Measurements from ENCODE around the gene LDB2. TPM values are rescaled to one million over a fixed set of nuclear protein-coding genes. Genes with fewer than 3 reads are reported as not detected.
A peak's percentile ranks its signal among the peaks of the same experiment; 100 is the strongest.

The LDB2 gene
- total RNA-seq, 1 donor from 2014 or later, result 4.9 TPM

- Histone ChIP-seq H3K4me3 (ENCODE audit: insufficient read depth, low read depth, low read length) (no peak overlapping the region), H4K20me1 (ENCODE audit: insufficient read depth, low read length) (no peaks in the 10 kb centered on the region), H3K36me3 (ENCODE audit: insufficient read depth, low read length) (no peaks in the 10 kb centered on the region), H2AFZ (ENCODE audit: low read depth, low read length) (no peak overlapping the region), H3K4me1 (ENCODE audit: insufficient read depth, low read length) (peaks cover 11% of the 10 kb centered on the region), H3K27ac (ENCODE audit: low read depth, low read length) (no peak overlapping the region), H3K27me3 (ENCODE audit: insufficient read depth, low read length) (no peaks in the 10 kb centered on the region), H3K4me2 (ENCODE audit: low read length) (no peak overlapping the region), H3K9me3 (ENCODE audit: insufficient read depth, low read depth, low read length) (no peaks in the 10 kb centered on the region), H3K9ac (ENCODE audit: low read length) (no peak overlapping the region), H3K79me2 (ENCODE audit: insufficient read depth, low read length) (peaks cover 5% of the 10 kb centered on the region)
- FAIRE-seq (no peak), DNase-seq (ENCODE audit: low read depth) (no peak)
- Mint-ChIP-seq H3K36me3 (ENCODE audit: low read depth, unreplicated experiment) (no peaks in the 10 kb centered on the region), H3K27me3 (ENCODE audit: low read depth, unreplicated experiment) (no peaks in the 10 kb centered on the region), H3K27ac (ENCODE audit: unreplicated experiment) (no peak overlapping the region), H3K9me3 (ENCODE audit: unreplicated experiment) (no peaks in the 10 kb centered on the region), H3K4me1 (ENCODE audit: low read depth, unreplicated experiment) (peaks cover 16% of the 10 kb centered on the region), H3K4me3 (ENCODE audit: unreplicated experiment) (no peak overlapping the region)
- TF ChIP-seq CTCF (IDR thresholded peaks at IDR 0.05; ENCODE audit: insufficient read depth, low read depth, low read length) (no peak), EZH2 (IDR thresholded peaks at IDR 0.05; ENCODE audit: insufficient read depth, low read length) (no peak)
Observed at GRCh38 chr4:16889945-16890344, 8.5 kb downstream of the LDB2 start.

GRCh38 chr4:16887887-16888286, 10.6 kb downstream of the LDB2 start:
- no peaks in the 10 kb centered on the region for H4K20me1 ChIP-seq (ENCODE audit: insufficient read depth, low read length)
- TF ChIP-seq CTCF (IDR thresholded peaks at IDR 0.05; ENCODE audit: insufficient read depth, low read depth, low read length) (no peak), EZH2 (IDR thresholded peaks at IDR 0.05; ENCODE audit: insufficient read depth, low read length) (no peak)
- H3K9ac ChIP-seq (ENCODE audit: low read length), result no peak overlapping the region
- DNase-seq (ENCODE audit: low read depth), result no peak
- no peak overlapping the region for H3K4me3 Mint-ChIP-seq (ENCODE audit: unreplicated experiment)
- no peak overlapping the region for H3K27ac Mint-ChIP-seq (ENCODE audit: unreplicated experiment)
- no peaks in the 10 kb centered on the region for H3K36me3 Mint-ChIP-seq (ENCODE audit: low read depth, unreplicated experiment)
- H3K79me2 ChIP-seq (ENCODE audit: insufficient read depth, low read length), result no peaks in the 10 kb centered on the region
- no peaks in the 10 kb centered on the region for H3K27me3 ChIP-seq (ENCODE audit: insufficient read depth, low read length)
- H3K27ac ChIP-seq (ENCODE audit: low read depth, low read length), result no peak overlapping the region
- H3K27me3 Mint-ChIP-seq (ENCODE audit: low read depth, unreplicated experiment), result no peaks in the 10 kb centered on the region
- no peak overlapping the region for H2AFZ ChIP-seq (ENCODE audit: low read depth, low read length)
- H3K4me3 ChIP-seq (ENCODE audit: insufficient read depth, low read depth, low read length), result no peak overlapping the region
- H3K36me3 ChIP-seq (ENCODE audit: insufficient read depth, low read length), result no peaks in the 10 kb centered on the region
- H3K4me2 ChIP-seq (ENCODE audit: low read length), result no peak overlapping the region
- no peak for FAIRE-seq
- peaks cover 12% of the 10 kb centered on the region for H3K4me1 Mint-ChIP-seq (ENCODE audit: low read depth, unreplicated experiment)
- H3K9me3 Mint-ChIP-seq (ENCODE audit: unreplicated experiment), result no peaks in the 10 kb centered on the region
- H3K9me3 ChIP-seq (ENCODE audit: insufficient read depth, low read depth, low read length), result no peaks in the 10 kb centered on the region
- no peaks in the 10 kb centered on the region for H3K4me1 ChIP-seq (ENCODE audit: insufficient read depth, low read length)

- H3K4me2 ChIP-seq (ENCODE audit: low read length), result no peak overlapping the region
- Mint-ChIP-seq H3K4me1 (ENCODE audit: low read depth, unreplicated experiment) (peaks cover 11% of the 10 kb centered on the region), H3K27me3 (ENCODE audit: low read depth, unreplicated experiment) (no peaks in the 10 kb centered on the region), H3K9me3 (ENCODE audit: unreplicated experiment) (peaks cover 7% of the 10 kb centered on the region), H3K4me3 (ENCODE audit: unreplicated experiment) (no peak overlapping the region), H3K36me3 (ENCODE audit: low read depth, unreplicated experiment) (peaks cover 9% of the 10 kb centered on the region), H3K27ac (ENCODE audit: unreplicated experiment) (no peak overlapping the region)
- no peaks in the 10 kb centered on the region for H3K36me3 ChIP-seq (ENCODE audit: insufficient read depth, low read length)
- H3K27me3 ChIP-seq (ENCODE audit: insufficient read depth, low read length), result no peaks in the 10 kb centered on the region
- DNase-seq (ENCODE audit: low read depth) (no peak), FAIRE-seq (no peak)
- no peak overlapping the region for H2AFZ ChIP-seq (ENCODE audit: low read depth, low read length)
- TF ChIP-seq EZH2 (IDR thresholded peaks at IDR 0.05; ENCODE audit: insufficient read depth, low read length), result no peak
- peak; percentile 10 for TF ChIP-seq CTCF (IDR thresholded peaks at IDR 0.05; ENCODE audit: insufficient read depth, low read depth, low read length)
- no peaks in the 10 kb centered on the region for H4K20me1 ChIP-seq (ENCODE audit: insufficient read depth, low read length)
- H3K9me3 ChIP-seq (ENCODE audit: insufficient read depth, low read depth, low read length), result no peaks in the 10 kb centered on the region
- H3K79me2 ChIP-seq (ENCODE audit: insufficient read depth, low read length), result no peaks in the 10 kb centered on the region
- no peaks in the 10 kb centered on the region for H3K4me1 ChIP-seq (ENCODE audit: insufficient read depth, low read length)
- no peak overlapping the region for H3K9ac ChIP-seq (ENCODE audit: low read length)
- no peak overlapping the region for H3K27ac ChIP-seq (ENCODE audit: low read depth, low read length)
- H3K4me3 ChIP-seq (ENCODE audit: insufficient read depth, low read depth, low read length), result no peak overlapping the region
Observed at GRCh38 chr4:16884673-16885460, 13.6 kb downstream of the LDB2 start.

All from astrocyte (in vitro differentiated cells and primary cell).